Stimulated activated naive CD8-positive, alpha-beta T cell treated with anti-CD3 and anti-CD28 coated beads, Interleukin-15, Interleukin-2, amounts not matched to agents 100 ng/mL and 50 ng/mL, for 24 hours (primary cell): ENCODE results near the gene TULP1.

Experiments
- H3K27ac Mint-ChIP-seq: one replicate; pipeline ENCODE4 v1.8.0; 2021; ENCODE audit warnings: mild to moderate bottlenecking, mixed read lengths
- H3K27me3 Mint-ChIP-seq: one replicate; pipeline ENCODE4 v1.8.0; 2021; ENCODE audit warnings: mixed read lengths
- H3K36me3 Mint-ChIP-seq: one replicate; pipeline ENCODE4 v1.8.0; 2021; ENCODE audit warnings: low read depth, mixed read lengths
- H3K4me1 Mint-ChIP-seq: one replicate; pipeline ENCODE4 v1.8.0; 2021; ENCODE audit warnings: low read depth, mixed read lengths
- H3K4me3 Mint-ChIP-seq: one replicate; pipeline ENCODE4 v1.8.0; 2021; ENCODE audit warnings: mild to moderate bottlenecking, mixed read lengths
- H3K9me3 Mint-ChIP-seq: one replicate; pipeline ENCODE4 v1.8.0; 2021; ENCODE audit warnings: mixed read lengths

TULP1 gene

GRCh38 chr6:35511562-35511941, 1.1 kb downstream of the TULP1 start:
- no peak overlapping the region for H3K4me3 Mint-ChIP-seq
- H3K27ac Mint-ChIP-seq: no peak overlapping the region
- H3K4me1 Mint-ChIP-seq: peaks cover 3% of the 10 kb centered on the region
- H3K9me3 Mint-ChIP-seq: no peaks in the 10 kb centered on the region
- H3K36me3 Mint-ChIP-seq: no peaks in the 10 kb centered on the region
- H3K27me3 Mint-ChIP-seq: peaks cover 9% of the 10 kb centered on the region

- no peak overlapping the region for H3K27ac Mint-ChIP-seq
- no peaks in the 10 kb centered on the region for H3K36me3 Mint-ChIP-seq
- peaks cover 9% of the 10 kb centered on the region for H3K27me3 Mint-ChIP-seq
- H3K4me1 Mint-ChIP-seq: peaks cover 3% of the 10 kb centered on the region
- no peaks in the 10 kb centered on the region for H3K9me3 Mint-ChIP-seq
- no peak overlapping the region for H3K4me3 Mint-ChIP-seq
These were observed 1.7 kb downstream of the TULP1 start for GRCh38 chr6:35510916-35511561.

- Mint-ChIP-seq H3K4me3 (no peak overlapping the region), H3K4me1 (peaks cover 3% of the 10 kb centered on the region), H3K27me3 (peaks cover 9% of the 10 kb centered on the region), H3K9me3 (no peaks in the 10 kb centered on the region), H3K27ac (no peak overlapping the region), H3K36me3 (no peaks in the 10 kb centered on the region)
These were observed 4.2 kb downstream of the TULP1 start for GRCh38 chr6:35508542-35508941.

GRCh38 chr6:35508027-35508426, 4.7 kb downstream of the TULP1 start:
- no peaks in the 10 kb centered on the region for H3K36me3 Mint-ChIP-seq
- H3K4me1 Mint-ChIP-seq: peaks cover 3% of the 10 kb centered on the region
- H3K4me3 Mint-ChIP-seq: no peak overlapping the region
- no peaks in the 10 kb centered on the region for H3K9me3 Mint-ChIP-seq
- H3K27me3 Mint-ChIP-seq: peaks cover 13% of the 10 kb centered on the region
- no peak overlapping the region for H3K27ac Mint-ChIP-seq

DNA sequence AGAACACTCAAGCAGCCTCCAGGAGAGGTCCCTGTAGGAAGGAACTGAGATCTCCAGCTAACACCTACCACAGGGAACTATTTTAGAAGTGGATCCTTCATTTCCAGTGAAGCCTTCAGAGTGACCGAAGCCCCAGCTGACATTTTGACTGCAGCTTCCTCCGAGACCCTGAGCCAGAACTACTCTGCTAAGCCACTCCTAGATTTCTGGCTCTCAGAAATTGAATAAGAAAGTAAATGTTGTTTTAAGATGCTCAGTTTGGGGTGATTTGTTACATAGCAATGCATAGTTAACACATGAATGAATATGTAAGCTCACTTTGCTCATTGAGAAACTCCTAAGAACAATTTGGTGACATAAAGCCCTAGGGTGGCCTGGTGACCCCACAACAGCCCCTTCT, 5.5 kb downstream of the TULP1 start:
- peaks cover 3% of the 10 kb centered on the region for H3K4me1 Mint-ChIP-seq

GRCh38 chr6:35506536-35506935, 6.2 kb downstream of the TULP1 start:
- Mint-ChIP-seq H3K4me3 (no peak overlapping the region), H3K36me3 (no peaks in the 10 kb centered on the region), H3K27ac (no peak overlapping the region), H3K4me1 (peaks cover 3% of the 10 kb centered on the region), H3K9me3 (no peaks in the 10 kb centered on the region), H3K27me3 (peaks cover 17% of the 10 kb centered on the region)

More for the DNA sequence above, 5.5 kb downstream of the TULP1 start:
- Mint-ChIP-seq H3K27ac (no peak overlapping the region), H3K36me3 (no peaks in the 10 kb centered on the region), H3K9me3 (no peaks in the 10 kb centered on the region), H3K27me3 (peaks cover 17% of the 10 kb centered on the region), H3K4me3 (no peak overlapping the region)

DNA sequence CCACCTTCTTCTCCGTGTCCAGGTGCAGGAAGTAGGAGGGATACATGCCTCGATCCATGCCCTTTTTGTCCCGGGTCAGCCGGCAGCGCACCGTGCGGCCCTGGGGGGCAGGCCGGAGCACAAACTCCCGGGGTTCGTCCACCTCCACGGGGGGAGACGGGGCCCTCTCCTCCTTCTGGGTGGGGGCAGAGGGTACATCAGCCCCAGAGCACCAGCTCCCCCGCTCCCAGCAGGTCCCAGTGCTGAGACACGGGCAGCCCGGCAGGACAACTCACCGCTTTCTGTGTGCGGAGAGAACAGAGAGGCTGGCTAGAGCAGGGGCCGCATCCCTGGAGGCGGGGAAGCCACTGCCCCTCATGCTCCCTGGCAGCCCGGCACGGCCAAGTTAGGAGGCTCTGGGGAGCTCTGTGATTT, 6.7 kb downstream of the TULP1 start:
- H3K36me3 Mint-ChIP-seq: no peaks in the 10 kb centered on the region
- H3K4me1 Mint-ChIP-seq: no peaks in the 10 kb centered on the region
- H3K27me3 Mint-ChIP-seq: peaks cover 16% of the 10 kb centered on the region
- H3K27ac Mint-ChIP-seq: no peak overlapping the region
- H3K4me3 Mint-ChIP-seq: no peak overlapping the region
- H3K9me3 Mint-ChIP-seq: no peaks in the 10 kb centered on the region

GRCh38 chr6:35503534-35503933, 9.2 kb downstream of the TULP1 start:
- Mint-ChIP-seq H3K4me1 (peaks cover 4% of the 10 kb centered on the region), H3K4me3 (no peak overlapping the region), H3K27me3 (peaks cover 21% of the 10 kb centered on the region), H3K36me3 (no peaks in the 10 kb centered on the region), H3K9me3 (no peaks in the 10 kb centered on the region), H3K27ac (no peak overlapping the region)

DNA sequence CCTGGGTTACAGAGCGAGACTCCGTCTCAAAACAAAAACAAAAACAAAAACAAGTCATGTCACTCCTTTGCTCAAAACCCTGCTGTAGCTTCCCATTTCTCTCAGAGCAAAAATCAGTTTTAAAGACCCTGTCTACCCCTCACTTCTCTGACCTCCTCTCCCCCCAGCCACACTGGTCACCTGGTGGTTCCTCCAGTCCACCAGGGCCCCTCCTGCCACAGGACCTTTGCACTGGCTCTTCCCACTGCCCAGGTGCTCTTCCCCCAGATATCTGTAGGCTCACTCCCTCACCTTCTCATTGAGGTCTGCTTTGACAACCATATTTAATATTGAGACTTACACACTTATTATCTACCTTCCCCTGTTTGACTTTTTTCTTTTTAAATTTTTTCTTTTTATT, 10.9 kb downstream of the TULP1 start:
- Mint-ChIP-seq H3K27me3 (peaks cover 23% of the 10 kb centered on the region), H3K36me3 (no peaks in the 10 kb centered on the region), H3K9me3 (no peaks in the 10 kb centered on the region), H3K27ac (no peak overlapping the region), H3K4me3 (no peak overlapping the region), H3K4me1 (peaks cover 11% of the 10 kb centered on the region)

DNA sequence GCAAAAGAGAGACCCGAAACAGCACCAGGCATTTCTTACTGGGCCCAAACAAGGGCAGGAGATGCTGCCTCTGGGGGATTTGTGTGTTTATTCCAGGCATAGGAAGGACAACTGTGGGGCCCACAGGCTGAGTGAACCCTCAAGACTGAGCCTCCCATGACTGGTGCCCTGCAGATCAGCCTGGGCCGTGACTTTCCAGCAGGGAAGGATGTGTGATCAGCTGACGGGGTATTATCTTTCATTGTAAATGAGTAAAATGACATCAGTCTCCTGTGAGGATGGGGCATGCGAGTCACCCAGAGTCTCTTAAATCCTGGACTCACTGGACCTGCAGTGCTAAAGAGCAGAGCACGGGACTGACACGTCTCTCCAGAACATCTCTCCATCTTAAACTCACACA, 11.9 kb downstream of the TULP1 start:
- H3K4me1 Mint-ChIP-seq: peaks cover 11% of the 10 kb centered on the region
- no peak overlapping the region for H3K27ac Mint-ChIP-seq
- no peaks in the 10 kb centered on the region for H3K36me3 Mint-ChIP-seq
- H3K9me3 Mint-ChIP-seq: no peaks in the 10 kb centered on the region
- no peak overlapping the region for H3K4me3 Mint-ChIP-seq
- peaks cover 23% of the 10 kb centered on the region for H3K27me3 Mint-ChIP-seq

DNA sequence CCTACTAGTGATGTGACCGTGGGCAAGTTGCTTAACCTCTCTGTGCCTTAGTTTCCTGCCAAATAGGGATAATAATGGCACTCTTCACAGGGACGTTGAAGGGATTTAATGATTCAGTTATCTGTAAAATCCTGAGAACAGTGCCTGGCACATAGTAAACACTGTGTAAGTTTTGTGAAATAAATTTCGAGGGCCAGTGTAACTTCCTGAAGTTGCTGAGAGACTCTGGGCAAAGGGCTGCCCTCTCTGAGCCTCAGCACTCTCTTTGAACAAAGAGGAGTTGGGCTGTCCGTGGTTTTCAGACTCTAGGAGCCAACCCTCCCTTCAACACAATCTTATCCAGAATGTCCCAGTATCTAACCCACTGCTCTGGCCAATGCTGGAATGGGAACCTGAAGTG, 13.3 kb downstream of the TULP1 start:
- H3K4me1 Mint-ChIP-seq: peaks cover 11% of the 10 kb centered on the region
- H3K36me3 Mint-ChIP-seq: no peaks in the 10 kb centered on the region
- H3K27me3 Mint-ChIP-seq: peaks cover 23% of the 10 kb centered on the region
- H3K9me3 Mint-ChIP-seq: no peaks in the 10 kb centered on the region
- H3K27ac Mint-ChIP-seq: no peak overlapping the region
- no peak overlapping the region for H3K4me3 Mint-ChIP-seq

DNA sequence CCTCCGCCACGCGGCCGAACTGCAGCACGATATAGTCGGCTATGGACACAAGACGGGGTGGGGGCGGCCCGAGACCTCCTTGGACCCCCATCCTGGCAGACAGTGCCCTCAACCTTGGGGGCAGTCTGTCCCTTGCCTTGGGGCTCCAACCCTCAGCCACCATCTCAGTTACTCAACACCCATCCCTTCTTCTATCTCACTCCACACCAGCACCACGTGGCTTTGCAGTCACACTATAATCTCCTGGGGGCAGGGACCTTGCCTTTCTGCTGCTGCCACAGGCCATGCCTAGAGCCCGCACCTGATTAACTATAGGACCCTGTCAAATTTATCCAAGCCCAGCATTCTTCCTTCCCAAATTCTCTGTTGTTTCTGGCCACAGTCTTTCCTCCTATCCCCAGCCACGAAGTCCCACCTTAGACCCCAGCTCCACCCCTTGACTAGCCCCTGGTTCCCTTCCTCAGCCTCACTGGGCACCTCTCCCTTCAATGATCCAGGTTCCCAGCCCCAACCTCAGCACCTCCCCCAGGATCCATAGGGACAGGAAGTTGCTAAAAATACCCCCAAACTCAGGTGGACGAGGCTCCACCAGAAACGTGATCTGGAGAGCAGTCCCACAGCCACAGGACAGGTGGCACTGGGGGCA, 14.2 kb downstream of the TULP1 start:
- H3K27me3 Mint-ChIP-seq: peaks cover 23% of the 10 kb centered on the region
- no peaks in the 10 kb centered on the region for H3K36me3 Mint-ChIP-seq
- no peaks in the 10 kb centered on the region for H3K9me3 Mint-ChIP-seq
- H3K4me3 Mint-ChIP-seq: peak overlapping the region; percentile 74
- peak overlapping the region; percentile 5 for H3K27ac Mint-ChIP-seq
- H3K4me1 Mint-ChIP-seq: peaks cover 15% of the 10 kb centered on the region

- Mint-ChIP-seq H3K27me3 (peaks cover 18% of the 10 kb centered on the region), H3K36me3 (no peaks in the 10 kb centered on the region), H3K27ac (no peak overlapping the region), H3K4me3 (peak overlapping the region; percentile 74), H3K4me1 (peaks cover 15% of the 10 kb centered on the region), H3K9me3 (no peaks in the 10 kb centered on the region)
These were observed 14.9 kb downstream of the TULP1 start for GRCh38 chr6:35497571-35498421.

- Mint-ChIP-seq H3K36me3 (no peaks in the 10 kb centered on the region), H3K27me3 (peaks cover 15% of the 10 kb centered on the region), H3K4me3 (peak within 1 kb of the TSS; percentile 74), H3K4me1 (peaks cover 15% of the 10 kb centered on the region), H3K9me3 (no peaks in the 10 kb centered on the region), H3K27ac (no peak within 1 kb of the TSS)
These were observed 15.7 kb downstream of the TULP1 start, which contains the start of gene TEAD3 for GRCh38 chr6:35496841-35497570. TSS of gene TEAD3 (minus strand) at chr6:35497079.
